GM23338 (cell line): Measurements from ENCODE around the gene CENPT. TPM values are rescaled to one million over a fixed set of nuclear protein-coding genes. Genes with fewer than 3 reads are reported as not detected.

ENCODE experiments used
- ATAC-seq: fragments of 200-7000 bp; cut with Tn5 transposase; 3 replicates; pipeline ENCODE4 v1.9.1; 2020
- DNase-seq: peaks from one replicate; pipeline ENCODE4 v3.0.0-alpha.2; 2015; ENCODE audit warnings: low spot score
- H2AFZ ChIP-seq: fragments of 200-600 bp; sonication (generic); 2 replicates; pipeline ENCODE4 v1.8.0; 2016; ENCODE audit warnings: antibody characterized with exemption, mild to moderate bottlenecking, moderate library complexity
- H3F3A ChIP-seq: fragments of 200-600 bp; sonication (generic); replicated peaks from 2 replicates; pipeline ENCODE4 v1.8.0; 2017; ENCODE audit warnings: antibody characterized with exemption, mixed run types, low read depth
- H3K27ac ChIP-seq: fragments of 200-600 bp; sonication (generic); 2 replicates; pipeline ENCODE4 v1.6.1; 2016; ENCODE audit warnings: low read depth
- H3K27me3 ChIP-seq: fragments of 200-600 bp; sonication (generic); 2 replicates; pipeline ENCODE4 v1.8.0; 2016; ENCODE audit warnings: mild to moderate bottlenecking, mixed run types, moderate library complexity; ENCODE audit not compliant: insufficient read depth
- H3K36me3 ChIP-seq: fragments of 200-600 bp; sonication (generic); 2 replicates; pipeline ENCODE4 v1.8.0; 2016; ENCODE audit warnings: mild to moderate bottlenecking; ENCODE audit not compliant: insufficient read depth
- H3K4me1 ChIP-seq: fragments of 200-600 bp; sonication (generic); 2 replicates; pipeline ENCODE4 v1.8.0; 2016; ENCODE audit warnings: mild to moderate bottlenecking, moderate library complexity; ENCODE audit not compliant: insufficient read depth
- H3K4me2 ChIP-seq: fragments of 200-600 bp; sonication (generic); 2 replicates; pipeline ENCODE4 v1.7.1; 2017; ENCODE audit warnings: mixed run types
- H3K4me3 ChIP-seq: fragments of 200-600 bp; sonication (generic); 2 replicates; pipeline ENCODE4 v1.6.1; 2016; ENCODE audit warnings: mixed run types
- H3K79me2 ChIP-seq: fragments of 200-600 bp; sonication (generic); replicated peaks from 2 replicates; pipeline ENCODE4 v1.8.0; 2017; ENCODE audit warnings: mild to moderate bottlenecking; ENCODE audit not compliant: insufficient read depth
- H3K9me2 ChIP-seq: fragments of 200-600 bp; sonication (generic); 2 replicates; pipeline ENCODE4 v1.8.0; 2017; ENCODE audit not compliant: insufficient read depth
- H4K20me1 ChIP-seq: fragments of 200-600 bp; sonication (generic); replicated peaks from 2 replicates; pipeline ENCODE4 v1.8.0; 2017; ENCODE audit warnings: mild to moderate bottlenecking; ENCODE audit not compliant: insufficient read depth
- H3K27ac Mint-ChIP-seq: 2 replicates; pipeline ENCODE4 v1.8.0; 2020; ENCODE audit warnings: inconsistent platforms, mild to moderate bottlenecking, moderate library complexity, mixed read lengths
- H3K27me3 Mint-ChIP-seq: 3 replicates; pipeline ENCODE4 v1.8.0; 2022; ENCODE audit warnings: low read depth, mild to moderate bottlenecking, moderate library complexity, mixed read lengths, inconsistent platforms; ENCODE audit not compliant: insufficient read depth, poor library complexity
- H3K36me3 Mint-ChIP-seq: 3 replicates; pipeline ENCODE4 v1.8.0; 2021; ENCODE audit warnings: low read depth, mild to moderate bottlenecking, inconsistent platforms, moderate library complexity, mixed read lengths
- H3K4me1 Mint-ChIP-seq: 3 replicates; pipeline ENCODE4 v1.8.0; 2020; ENCODE audit warnings: mild to moderate bottlenecking, inconsistent platforms, mixed read lengths
- H3K4me3 Mint-ChIP-seq: 3 replicates; pipeline ENCODE4 v1.8.0; 2021; ENCODE audit warnings: moderate library complexity, mild to moderate bottlenecking, inconsistent platforms, mixed read lengths
- H3K9me3 Mint-ChIP-seq: 3 replicates; pipeline ENCODE4 v1.8.0; 2020; ENCODE audit warnings: moderate library complexity, mild to moderate bottlenecking, inconsistent platforms, mixed read lengths
- CREB1 ChIP-seq: fragments of 250-450 bp; sonication (Bioruptor Pico); IDR thresholded peaks from 2 replicates; pipeline ENCODE4 v1.5.0; 2020; ENCODE audit warnings: low read depth, mild to moderate bottlenecking, moderate library complexity
- EZH2 ChIP-seq: fragments of 200-600 bp; sonication (generic); IDR thresholded peaks from one replicate; pipeline ENCODE4 v1.8.0; 2017; ENCODE audit warnings: antibody characterized with exemption, mild to moderate bottlenecking, low read depth; ENCODE audit not compliant: unreplicated experiment
- EZH2phosphoT487 ChIP-seq: fragments of 200-600 bp; sonication (generic); IDR thresholded peaks from one replicate; pipeline ENCODE4 v1.8.1; 2018; ENCODE audit warnings: antibody characterized with exemption; ENCODE audit not compliant: unreplicated experiment
- JUNB ChIP-seq: IDR thresholded peaks from one replicate; pipeline ENCODE4 v1.6.1; 2016; ENCODE audit warnings: antibody characterized with exemption; ENCODE audit not compliant: unreplicated experiment
- NANOG ChIP-seq: IDR thresholded peaks from 2 replicates; pipeline ENCODE4 v1.6.1; 2016; ENCODE audit warnings: antibody characterized with exemption, borderline replicate concordance
- POLR2AphosphoS5 ChIP-seq: IDR thresholded peaks from 2 replicates; pipeline ENCODE4 v1.6.1; 2016; ENCODE audit warnings: antibody characterized with exemption, low read depth
- STAT1 ChIP-seq: IDR thresholded peaks from one replicate; pipeline ENCODE4 v1.6.1; 2016; ENCODE audit warnings: antibody characterized with exemption; ENCODE audit not compliant: unreplicated experiment
- ZNF114 ChIP-seq: fragments of 250-450 bp; sonication (Bioruptor Pico); IDR thresholded peaks from 2 replicates; pipeline ENCODE4 v1.5.0; 2020; ENCODE audit warnings: mild to moderate bottlenecking, moderate library complexity
- ZNF331 ChIP-seq: fragments of 250-450 bp; sonication (Bioruptor Pico); IDR thresholded peaks from 2 replicates; pipeline ENCODE4 v1.5.0; 2020; ENCODE audit warnings: low read depth, mild to moderate bottlenecking, moderate library complexity
- polyA plus RNA-seq: library from polyadenylated mRNA; unstranded; fragments of >200 nt; fragmentation: Nextera tagmentation; extraction: Ambion mirVana; gene quantifications from 2 replicates; pipeline ENCODE4 v1.2.1, GENCODE V29; 2016
- total RNA-seq: library from RNA; depleted of rRNA; stranded (reverse); fragments of >200 nt; shearing (Covaris generic); gene quantifications from 2 replicates; pipeline ENCODE4 v1.2.3, GENCODE V29; 2014
- TF ChIP-seq, protein P1 (sequence below), 2 experiments: fragments of 200-600 bp in 1 of 2; sonication (generic) in 1 of 2; conservative IDR thresholded peaks; 2 replicates each; pipeline versions ENCODE4 v1.5.1 to v1.6.1; 2016 to 2017; ENCODE audit warnings: antibody characterized with exemption in 2 of 2, low read depth in 2 of 2, mild to moderate bottlenecking in 2 of 2, moderate library complexity in 1 of 2
- TF ChIP-seq, protein P2 (sequence below): fragments of 250-450 bp; sonication (Bioruptor Pico); IDR thresholded peaks from 2 replicates; pipeline ENCODE4 v1.5.0; 2020; ENCODE audit warnings: mild to moderate bottlenecking, moderate library complexity
- TF ChIP-seq, protein P3 (sequence below): IDR thresholded peaks from 2 replicates; pipeline ENCODE4 v1.6.1; 2016; ENCODE audit warnings: antibody characterized with exemption

CENPT gene
- total and polyA plus RNA-seq, 2 experiments from 2014 or later: 55.4 to 63.8 TPM

DNA sequence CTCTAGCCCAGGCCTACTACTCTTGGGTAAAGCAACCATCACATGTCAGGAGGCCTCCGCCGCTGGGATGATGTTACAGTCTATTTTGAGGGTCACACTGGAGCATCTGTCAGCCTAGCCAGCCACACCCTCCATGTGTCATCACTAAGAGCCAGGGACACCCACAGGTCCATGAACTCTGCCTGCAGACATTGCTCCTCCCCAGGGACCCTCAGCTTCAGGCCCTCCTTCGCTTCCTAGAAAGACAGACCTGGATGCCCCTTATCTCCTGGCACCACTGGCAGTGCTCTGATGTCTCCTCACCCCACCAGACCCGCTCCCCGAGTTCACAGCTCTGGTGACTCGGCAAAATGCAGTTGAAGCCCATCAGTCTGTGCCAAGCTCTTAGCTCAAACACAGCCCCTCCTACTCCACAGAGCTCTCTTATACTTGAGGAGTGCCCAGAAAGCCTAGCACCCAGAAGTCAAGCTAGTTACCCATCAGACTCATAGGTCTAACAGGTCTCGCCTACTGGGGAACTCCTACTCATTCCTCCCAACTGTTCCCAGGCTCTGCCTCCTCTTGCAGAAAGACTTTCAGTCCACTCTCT lies 47.1 kb downstream of the CENPT start:
- Histone ChIP-seq H3F3A (no peaks in the 10 kb centered on the region), H3K4me2 (no peak overlapping the region), H3K4me3 (no peak overlapping the region), H3K79me2 (peaks cover 55% of the 10 kb centered on the region), H3K9me2 (no peaks in the 10 kb centered on the region), H3K36me3 (peaks cover 7% of the 10 kb centered on the region; the same call in 1 of the 2 replicates), H3K27me3 (no peaks in the 10 kb centered on the region), H2AFZ (no peak overlapping the region), H3K27ac (no peak overlapping the region), H3K4me1 (peaks cover 5% of the 10 kb centered on the region), H4K20me1 (peaks cover 24% of the 10 kb centered on the region; the same call in 1 of the 2 replicates)
- H3K4me3 Mint-ChIP-seq: no peak overlapping the region
- H3K9me3 Mint-ChIP-seq: no peaks in the 10 kb centered on the region
- ATAC-seq: no peak
- no peak for TF ChIP-seq ZNF114
- no peak for TF ChIP-seq EZH2phosphoT487
- TF ChIP-seq POLR2AphosphoS5: no peak
- TF ChIP-seq EZH2: no peak
- no peak for TF ChIP-seq CREB1
- no peak for TF ChIP-seq STAT1
- no peak for TF ChIP-seq JUNB
- no peak for DNase-seq
- H3K36me3 Mint-ChIP-seq: peaks cover 46% of the 10 kb centered on the region
- H3K4me1 Mint-ChIP-seq: peaks cover 7% of the 10 kb centered on the region
- H3K27ac Mint-ChIP-seq: peak overlapping the region; percentile 94
- no peaks in the 10 kb centered on the region for H3K27me3 Mint-ChIP-seq

DNA sequence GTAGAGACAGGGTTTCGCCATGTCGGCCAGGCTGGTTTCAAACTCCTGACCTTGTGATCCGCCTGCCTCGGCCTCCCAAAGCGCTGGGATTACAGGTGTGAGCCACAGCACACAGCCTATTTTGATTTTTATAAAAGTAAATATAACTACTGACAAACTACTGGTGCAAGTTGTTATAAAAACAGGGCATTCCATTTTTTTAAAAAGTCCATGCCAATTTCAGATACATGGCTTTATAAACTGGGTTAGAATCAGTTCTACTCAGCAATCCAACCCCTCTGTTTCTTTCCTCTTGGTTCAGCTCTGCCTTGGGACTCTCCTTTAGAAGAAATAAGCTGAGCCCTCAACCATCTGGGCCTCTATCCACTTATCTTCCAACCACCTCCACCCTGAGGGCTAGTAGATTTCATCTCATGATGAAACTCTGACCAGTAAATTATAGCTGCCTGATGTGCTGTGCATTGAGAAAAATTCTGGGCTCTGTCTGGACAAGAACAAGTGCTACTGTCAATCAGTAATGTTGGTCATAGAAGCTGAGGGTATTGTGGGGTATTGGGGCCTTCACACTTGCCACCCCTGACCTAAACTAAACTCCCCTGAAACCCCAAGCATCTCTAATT lies 51.3 kb downstream of the CENPT start:
- peaks cover 46% of the 10 kb centered on the region for H3K79me2 ChIP-seq
- H3K4me1 ChIP-seq: no peaks in the 10 kb centered on the region
- no peak overlapping the region for H3K4me2 ChIP-seq
- H3K27me3 ChIP-seq: no peaks in the 10 kb centered on the region
- no peaks in the 10 kb centered on the region for H3K36me3 ChIP-seq
- Mint-ChIP-seq H3K4me1 (no peaks in the 10 kb centered on the region), H3K9me3 (no peaks in the 10 kb centered on the region), H3K36me3 (peaks cover 20% of the 10 kb centered on the region), H3K27ac (no peak overlapping the region), H3K4me3 (no peak overlapping the region), H3K27me3 (no peaks in the 10 kb centered on the region)
- H3K27ac ChIP-seq: no peak overlapping the region
- DNase-seq (no peak), ATAC-seq (no peak)
- no peak overlapping the region for H3K4me3 ChIP-seq
- no peak overlapping the region for H2AFZ ChIP-seq
- H3K9me2 ChIP-seq: no peaks in the 10 kb centered on the region
- H3F3A ChIP-seq: 0 out of 2 replicates have a peak, but pooled peaks cover 2% of the 10 kb centered on the region
- H4K20me1 ChIP-seq: peaks cover 24% of the 10 kb centered on the region; the same call in 1 of the 2 replicates
- no peak for TF ChIP-seq CREB1
- TF ChIP-seq STAT1: no peak
- TF ChIP-seq, protein P1, sequence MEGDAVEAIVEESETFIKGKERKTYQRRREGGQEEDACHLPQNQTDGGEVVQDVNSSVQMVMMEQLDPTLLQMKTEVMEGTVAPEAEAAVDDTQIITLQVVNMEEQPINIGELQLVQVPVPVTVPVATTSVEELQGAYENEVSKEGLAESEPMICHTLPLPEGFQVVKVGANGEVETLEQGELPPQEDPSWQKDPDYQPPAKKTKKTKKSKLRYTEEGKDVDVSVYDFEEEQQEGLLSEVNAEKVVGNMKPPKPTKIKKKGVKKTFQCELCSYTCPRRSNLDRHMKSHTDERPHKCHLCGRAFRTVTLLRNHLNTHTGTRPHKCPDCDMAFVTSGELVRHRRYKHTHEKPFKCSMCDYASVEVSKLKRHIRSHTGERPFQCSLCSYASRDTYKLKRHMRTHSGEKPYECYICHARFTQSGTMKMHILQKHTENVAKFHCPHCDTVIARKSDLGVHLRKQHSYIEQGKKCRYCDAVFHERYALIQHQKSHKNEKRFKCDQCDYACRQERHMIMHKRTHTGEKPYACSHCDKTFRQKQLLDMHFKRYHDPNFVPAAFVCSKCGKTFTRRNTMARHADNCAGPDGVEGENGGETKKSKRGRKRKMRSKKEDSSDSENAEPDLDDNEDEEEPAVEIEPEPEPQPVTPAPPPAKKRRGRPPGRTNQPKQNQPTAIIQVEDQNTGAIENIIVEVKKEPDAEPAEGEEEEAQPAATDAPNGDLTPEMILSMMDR (conservative IDR thresholded peaks at IDR 0.05; ENCODE audit: low read depth in 2 of 2): no peak
- TF ChIP-seq ZNF331 (CRISPR knock-in tag): no peak
- TF ChIP-seq POLR2AphosphoS5: no peak
- no peak for TF ChIP-seq JUNB
- no peak for TF ChIP-seq NANOG
- TF ChIP-seq, protein P2, sequence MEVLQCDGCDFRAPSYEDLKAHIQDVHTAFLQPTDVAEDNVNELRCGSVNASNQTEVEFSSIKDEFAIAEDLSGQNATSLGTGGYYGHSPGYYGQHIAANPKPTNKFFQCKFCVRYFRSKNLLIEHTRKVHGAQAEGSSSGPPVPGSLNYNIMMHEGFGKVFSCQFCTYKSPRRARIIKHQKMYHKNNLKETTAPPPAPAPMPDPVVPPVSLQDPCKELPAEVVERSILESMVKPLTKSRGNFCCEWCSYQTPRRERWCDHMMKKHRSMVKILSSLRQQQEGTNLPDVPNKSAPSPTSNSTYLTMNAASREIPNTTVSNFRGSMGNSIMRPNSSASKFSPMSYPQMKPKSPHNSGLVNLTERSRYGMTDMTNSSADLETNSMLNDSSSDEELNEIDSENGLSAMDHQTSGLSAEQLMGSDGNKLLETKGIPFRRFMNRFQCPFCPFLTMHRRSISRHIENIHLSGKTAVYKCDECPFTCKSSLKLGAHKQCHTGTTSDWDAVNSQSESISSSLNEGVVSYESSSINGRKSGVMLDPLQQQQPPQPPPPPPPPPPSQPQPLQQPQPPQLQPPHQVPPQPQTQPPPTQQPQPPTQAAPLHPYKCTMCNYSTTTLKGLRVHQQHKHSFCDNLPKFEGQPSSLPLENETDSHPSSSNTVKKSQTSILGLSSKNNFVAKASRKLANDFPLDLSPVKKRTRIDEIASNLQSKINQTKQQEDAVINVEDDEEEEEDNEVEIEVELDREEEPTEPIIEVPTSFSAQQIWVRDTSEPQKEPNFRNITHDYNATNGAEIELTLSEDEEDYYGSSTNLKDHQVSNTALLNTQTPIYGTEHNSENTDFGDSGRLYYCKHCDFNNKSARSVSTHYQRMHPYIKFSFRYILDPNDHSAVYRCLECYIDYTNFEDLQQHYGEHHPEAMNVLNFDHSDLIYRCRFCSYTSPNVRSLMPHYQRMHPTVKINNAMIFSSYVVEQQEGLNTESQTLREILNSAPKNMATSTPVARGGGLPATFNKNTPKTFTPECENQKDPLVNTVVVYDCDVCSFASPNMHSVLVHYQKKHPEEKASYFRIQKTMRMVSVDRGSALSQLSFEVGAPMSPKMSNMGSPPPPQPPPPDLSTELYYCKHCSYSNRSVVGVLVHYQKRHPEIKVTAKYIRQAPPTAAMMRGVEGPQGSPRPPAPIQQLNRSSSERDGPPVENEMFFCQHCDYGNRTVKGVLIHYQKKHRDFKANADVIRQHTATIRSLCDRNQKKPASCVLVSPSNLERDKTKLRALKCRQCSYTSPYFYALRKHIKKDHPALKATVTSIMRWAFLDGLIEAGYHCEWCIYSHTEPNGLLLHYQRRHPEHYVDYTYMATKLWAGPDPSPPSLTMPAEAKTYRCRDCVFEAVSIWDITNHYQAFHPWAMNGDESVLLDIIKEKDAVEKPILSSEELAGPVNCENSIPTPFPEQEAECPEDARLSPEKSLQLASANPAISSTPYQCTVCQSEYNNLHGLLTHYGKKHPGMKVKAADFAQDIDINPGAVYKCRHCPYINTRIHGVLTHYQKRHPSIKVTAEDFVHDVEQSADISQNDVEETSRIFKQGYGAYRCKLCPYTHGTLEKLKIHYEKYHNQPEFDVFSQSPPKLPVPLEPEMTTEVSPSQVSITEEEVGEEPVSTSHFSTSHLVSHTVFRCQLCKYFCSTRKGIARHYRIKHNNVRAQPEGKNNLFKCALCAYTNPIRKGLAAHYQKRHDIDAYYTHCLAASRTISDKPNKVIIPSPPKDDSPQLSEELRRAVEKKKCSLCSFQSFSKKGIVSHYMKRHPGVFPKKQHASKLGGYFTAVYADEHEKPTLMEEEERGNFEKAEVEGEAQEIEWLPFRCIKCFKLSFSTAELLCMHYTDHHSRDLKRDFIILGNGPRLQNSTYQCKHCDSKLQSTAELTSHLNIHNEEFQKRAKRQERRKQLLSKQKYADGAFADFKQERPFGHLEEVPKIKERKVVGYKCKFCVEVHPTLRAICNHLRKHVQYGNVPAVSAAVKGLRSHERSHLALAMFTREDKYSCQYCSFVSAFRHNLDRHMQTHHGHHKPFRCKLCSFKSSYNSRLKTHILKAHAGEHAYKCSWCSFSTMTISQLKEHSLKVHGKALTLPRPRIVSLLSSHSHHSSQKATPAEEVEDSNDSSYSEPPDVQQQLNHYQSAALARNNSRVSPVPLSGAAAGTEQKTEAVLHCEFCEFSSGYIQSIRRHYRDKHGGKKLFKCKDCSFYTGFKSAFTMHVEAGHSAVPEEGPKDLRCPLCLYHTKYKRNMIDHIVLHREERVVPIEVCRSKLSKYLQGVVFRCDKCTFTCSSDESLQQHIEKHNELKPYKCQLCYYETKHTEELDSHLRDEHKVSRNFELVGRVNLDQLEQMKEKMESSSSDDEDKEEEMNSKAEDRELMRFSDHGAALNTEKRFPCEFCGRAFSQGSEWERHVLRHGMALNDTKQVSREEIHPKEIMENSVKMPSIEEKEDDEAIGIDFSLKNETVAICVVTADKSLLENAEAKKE (CRISPR knock-in tag): no peak
- no peak for TF ChIP-seq EZH2phosphoT487
- TF ChIP-seq, protein P3, sequence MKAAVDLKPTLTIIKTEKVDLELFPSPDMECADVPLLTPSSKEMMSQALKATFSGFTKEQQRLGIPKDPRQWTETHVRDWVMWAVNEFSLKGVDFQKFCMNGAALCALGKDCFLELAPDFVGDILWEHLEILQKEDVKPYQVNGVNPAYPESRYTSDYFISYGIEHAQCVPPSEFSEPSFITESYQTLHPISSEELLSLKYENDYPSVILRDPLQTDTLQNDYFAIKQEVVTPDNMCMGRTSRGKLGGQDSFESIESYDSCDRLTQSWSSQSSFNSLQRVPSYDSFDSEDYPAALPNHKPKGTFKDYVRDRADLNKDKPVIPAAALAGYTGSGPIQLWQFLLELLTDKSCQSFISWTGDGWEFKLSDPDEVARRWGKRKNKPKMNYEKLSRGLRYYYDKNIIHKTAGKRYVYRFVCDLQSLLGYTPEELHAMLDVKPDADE: no peak
- TF ChIP-seq EZH2: no peak
